HCT116 (cell line): Measurements from ENCODE around the gene ETNPPL. TPM values are rescaled to one million over a fixed set of nuclear protein-coding genes. Genes with fewer than 3 reads are reported as not detected.

Experiments used
- ATAC-seq: fragments of 200-7000 bp; cut with Tn5 transposase; 2 replicates; pipeline ENCODE4 v1.9.1; 2020; ENCODE audit warnings: mild to moderate bottlenecking, moderate library complexity
- BruUV-seq: library from RNA; stranded (reverse); fragments of 400-500 nt; replicated peaks from 2 replicates; lab custom pipeline; 2021; lab: Mats Ljungman, UMichigan
- CTCF ChIA-PET: fragments of 300-600 bp; sonication (Branson Sonifier 250); formaldehyde crosslinking; loops from one replicate; lab custom pipeline; 2021; ENCODE audit warnings: antibody characterized with exemption; lab: Charles Lee
- POLR2A ChIA-PET: fragments of 300-600, 350-600 bp; sonication (Branson Sonifier 250); formaldehyde crosslinking; loops from one replicate; lab custom pipeline; 2021; ENCODE audit warnings: antibody characterized with exemption; lab: Charles Lee
- RAD21 ChIA-PET, 2 experiments: fragments of 300-600 bp; sonication (Branson Sonifier 250); formaldehyde crosslinking; loops; one replicate each; lab custom pipeline; 2023; ENCODE audit warnings: low total read pairs in 2 of 2; ENCODE audit not compliant: uncharacterized antibody in 2 of 2, unreplicated experiment in 2 of 2, low non-redundant PET in 1 of 2; lab: Charles Lee
- DNase-seq: peaks from one replicate; pipeline ENCODE4 v3.0.0-alpha.2; 2010; ENCODE audit warnings: low read depth, low spot score
- H2AFZ ChIP-seq: fragments of 200-600 bp; shearing (Covaris generic), sonication (generic); 2 replicates; pipeline ENCODE4 v1.6.1; 2017; ENCODE audit warnings: low read depth, mixed run types, mixed read lengths, antibody characterized with exemption, low read length; ENCODE audit not compliant: poor library complexity, severe bottlenecking
- H3K27ac ChIP-seq: 2 replicates; pipeline ENCODE4 v1.5.1; 2012; ENCODE audit warnings: low read depth, low read length
- H3K27me3 ChIP-seq: fragments of 200-600 bp; sonication (generic); 2 replicates; pipeline ENCODE4 v1.6.1; 2016; ENCODE audit warnings: mixed run types, low read length, mixed read lengths; ENCODE audit not compliant: insufficient read depth
- H3K36me3 ChIP-seq, 2 experiments: fragments of 200-500 bp in 1 of 2; fragments of 200-600 bp in 1 of 2; sonication (Bioruptor generic) in 1 of 2; sonication (generic) in 1 of 2; 2 replicates each; pipeline versions ENCODE4 v1.5.1 to v1.6.1; 2014 to 2016; ENCODE audit warnings: low read length in 2 of 2, inconsistent platforms in 1 of 2, mixed read lengths in 1 of 2, mixed run types in 1 of 2; ENCODE audit not compliant: insufficient read depth in 2 of 2, control insufficient read depth in 1 of 2
- H3K4me1 ChIP-seq, 2 experiments: fragments of 200-600 bp in 1 of 2; sonication (generic) in 1 of 2; 2 replicates each; pipeline versions ENCODE4 v1.5.1 to v1.6.1; 2012 to 2017; ENCODE audit warnings: low read length in 2 of 2, inconsistent platforms in 1 of 2, mild to moderate bottlenecking in 1 of 2, mixed read lengths in 1 of 2, mixed run types in 1 of 2, moderate library complexity in 1 of 2; ENCODE audit not compliant: insufficient read depth in 2 of 2, control insufficient read depth in 1 of 2
- H3K4me2 ChIP-seq: fragments of 200-600 bp; sonication (generic); 2 replicates; pipeline ENCODE4 v1.6.1; 2017; ENCODE audit warnings: mixed run types, low read length, mixed read lengths
- H3K4me3 ChIP-seq, 2 experiments: fragments of 200-600 bp in 1 of 2; sonication (generic) in 1 of 2; replicated peaks in 1 of 2; 2 replicates each; pipeline ENCODE4 v1.5.1; 2011 to 2016; ENCODE audit warnings: low read length in 2 of 2, control low read depth in 1 of 2, low read depth in 1 of 2, mild to moderate bottlenecking in 1 of 2, mixed read lengths in 1 of 2, mixed run types in 1 of 2
- H3K79me2 ChIP-seq: fragments of 200-600 bp; sonication (generic); 2 replicates; pipeline ENCODE4 v1.6.1; 2017; ENCODE audit warnings: mild to moderate bottlenecking, mixed run types, low read length, moderate library complexity, mixed read lengths; ENCODE audit not compliant: insufficient read depth
- H3K9ac ChIP-seq: fragments of 200-600 bp; sonication (generic); 2 replicates; pipeline ENCODE4 v1.6.1; 2016; ENCODE audit warnings: low read length, mixed read lengths
- H3K9me2 ChIP-seq: fragments of 200-600 bp; sonication (generic), shearing (Covaris generic); 2 replicates; pipeline ENCODE4 v1.6.1; 2017; ENCODE audit warnings: mixed run types, mild to moderate bottlenecking, moderate library complexity; ENCODE audit not compliant: insufficient read depth
- H3K9me3 ChIP-seq, 2 experiments: fragments of 200-500 bp in 1 of 2; fragments of 200-600 bp in 1 of 2; sonication (Bioruptor generic) in 1 of 2; sonication (generic) in 1 of 2; 2 replicates each; pipeline ENCODE4 v1.6.1; 2014 to 2017; ENCODE audit warnings: low read length in 2 of 2, mixed read lengths in 2 of 2, inconsistent platforms in 1 of 2, low read depth in 1 of 2, mild to moderate bottlenecking in 1 of 2, mixed run types in 1 of 2, moderate library complexity in 1 of 2; ENCODE audit not compliant: control insufficient read depth in 1 of 2, insufficient read depth in 1 of 2
- H4K20me1 ChIP-seq: fragments of 200-600 bp; sonication (generic), shearing (Covaris generic); 2 replicates; pipeline ENCODE4 v1.6.1; 2017; ENCODE audit warnings: mixed run types, mild to moderate bottlenecking, moderate library complexity; ENCODE audit not compliant: insufficient read depth
- ATF3 ChIP-seq: IDR thresholded peaks from 2 replicates; pipeline ENCODE4 v1.6.1; 2012
- CBX3 ChIP-seq: IDR thresholded peaks from 2 replicates; pipeline ENCODE4 v1.6.1; 2012; ENCODE audit warnings: low read depth
- CEBPB ChIP-seq: IDR thresholded peaks from 2 replicates; pipeline ENCODE4 v1.6.1; 2012; ENCODE audit warnings: low read depth
- EGR1 ChIP-seq: IDR thresholded peaks from 2 replicates; pipeline ENCODE4 v1.6.1; 2012; ENCODE audit warnings: low read depth
- ELF1 ChIP-seq: IDR thresholded peaks from 2 replicates; pipeline ENCODE4 v1.6.1; 2012; ENCODE audit warnings: low read depth, borderline replicate concordance
- EZH2 ChIP-seq: fragments of 200-600 bp; sonication (generic); IDR thresholded peaks from 2 replicates; pipeline ENCODE4 v1.6.1; 2017; ENCODE audit warnings: antibody characterized with exemption, mixed run types
- EZH2phosphoT487 ChIP-seq: fragments of 200-600 bp; IDR thresholded peaks from 2 replicates; pipeline ENCODE4 v1.6.1; 2018; ENCODE audit warnings: antibody characterized with exemption, borderline replicate concordance
- FOSL1 ChIP-seq: IDR thresholded peaks from 2 replicates; pipeline ENCODE4 v1.6.1; 2012; ENCODE audit warnings: low read depth
- JUND ChIP-seq: IDR thresholded peaks from 2 replicates; pipeline ENCODE4 v1.6.1; 2012
- POLR2AphosphoS5 ChIP-seq: IDR thresholded peaks from 2 replicates; pipeline ENCODE4 v1.6.1; 2011; ENCODE audit warnings: mild to moderate bottlenecking, low read depth, low read length, moderate library complexity
- RAD21 ChIP-seq: IDR thresholded peaks from 2 replicates; pipeline ENCODE4 v1.6.1; 2012; ENCODE audit warnings: low read depth, mild to moderate bottlenecking
- SP1 ChIP-seq: IDR thresholded peaks from 2 replicates; pipeline ENCODE4 v1.6.1; 2012; ENCODE audit warnings: low read depth
- SRF ChIP-seq: IDR thresholded peaks from 2 replicates; pipeline ENCODE4 v1.6.1; 2012; ENCODE audit warnings: low read depth
- TCF7L2 ChIP-seq: IDR thresholded peaks from 2 replicates; pipeline ENCODE4 v1.7.0; 2011; ENCODE audit warnings: borderline replicate concordance, inconsistent platforms; ENCODE audit not compliant: insufficient read depth, insufficient read length; ENCODE audit errors: extremely low read depth
- YY1 ChIP-seq: IDR thresholded peaks from 2 replicates; pipeline ENCODE4 v1.6.1; 2011; ENCODE audit warnings: low read length, low read depth, moderate library complexity, mild to moderate bottlenecking; ENCODE audit not compliant: insufficient replicate concordance; ENCODE audit errors: extremely low read depth
- ZFX ChIP-seq: fragments of 450-650 bp; IDR thresholded peaks from 2 replicates; pipeline ENCODE4 v1.6.1; 2017
- ZNF274 ChIP-seq: fragments of 200-500 bp; sonication (Bioruptor generic); IDR thresholded peaks from 2 replicates; pipeline ENCODE4 v1.6.1; 2014; ENCODE audit warnings: mild to moderate bottlenecking, low read depth, low read length, inconsistent platforms
- intact Hi-C: fragments of 100-400 bp; cut with micrococcal nuclease; formaldehyde crosslinking; loops from 2 replicates; pipeline ENCODE4 v1.10.0; 2022
- total RNA-seq: library from RNA; stranded (reverse); gene quantifications from one replicate; pipeline ENCODE4 v1.2.1, GENCODE V29; 2021; ENCODE audit not compliant: unreplicated experiment
- TF ChIP-seq, protein P1 (sequence below): IDR thresholded peaks from 2 replicates; pipeline ENCODE4 v1.6.1; 2011; ENCODE audit warnings: mild to moderate bottlenecking, low read length, moderate library complexity; ENCODE audit not compliant: insufficient replicate concordance; ENCODE audit errors: extremely low read depth

The ETNPPL gene
- total RNA-seq, 1 experiment from 2014 or later = not detected

DNA sequence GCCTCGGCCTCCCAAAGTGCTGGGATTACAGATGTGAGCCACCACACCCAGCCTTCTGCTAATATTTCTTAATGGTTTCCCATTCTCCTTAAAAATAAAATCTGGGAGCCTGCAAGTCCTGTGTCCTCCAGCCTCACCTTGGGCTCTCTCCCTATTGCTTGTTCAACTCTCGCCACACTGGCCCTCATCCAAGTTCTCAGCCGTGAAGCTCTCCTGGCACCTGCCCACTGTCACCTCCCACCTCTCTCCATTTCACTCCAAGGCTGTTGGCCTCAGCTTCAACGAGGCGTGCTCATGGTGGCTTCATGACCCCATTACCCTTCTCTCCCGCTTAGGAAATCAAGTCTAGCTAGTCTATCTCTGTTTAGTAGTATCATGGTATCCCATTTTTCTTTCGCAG lies 9.5 kb upstream of the ETNPPL start:
- RAD21 ChIA-PET = no interaction called here
- Histone ChIP-seq H3K4me1 (no peaks in the 10 kb centered on the region), H3K4me3 (no peak overlapping the region), H3K9me2 (no peaks in the 10 kb centered on the region), H4K20me1 (no peaks in the 10 kb centered on the region), H2AFZ (no peak overlapping the region), H3K79me2 (no peaks in the 10 kb centered on the region), H3K4me2 (no peak overlapping the region), H3K27me3 (no peaks in the 10 kb centered on the region), H3K9me3 (no peaks in the 10 kb centered on the region), H3K36me3 (no peaks in the 10 kb centered on the region), H3K27ac (no peak overlapping the region), H3K9ac (no peak overlapping the region)
- CTCF ChIA-PET = no interaction called here
- no peak for DNase-seq
- POLR2A ChIA-PET = no interaction called here
- intact Hi-C loops = no loop called here
- ATAC-seq = no peak
- TF ChIP-seq JUND = no peak
- TF ChIP-seq TCF7L2 = no peak
- no peak for TF ChIP-seq ATF3
- TF ChIP-seq FOSL1 = no peak
- TF ChIP-seq EGR1 = no peak
- no peak for TF ChIP-seq POLR2AphosphoS5
- TF ChIP-seq ZNF274 = no peak
- no TSS peak for BruUV-seq

- Histone ChIP-seq H3K9me2 (no peaks in the 10 kb centered on the region), H3K9ac (no peak overlapping the region), H3K4me1 (no peaks in the 10 kb centered on the region), H3K27me3 (no peaks in the 10 kb centered on the region), H2AFZ (no peak overlapping the region), H3K4me3 (no peak overlapping the region), H3K36me3 (no peaks in the 10 kb centered on the region), H3K4me2 (no peak overlapping the region), H3K79me2 (no peaks in the 10 kb centered on the region), H4K20me1 (no peaks in the 10 kb centered on the region), H3K9me3 (no peaks in the 10 kb centered on the region), H3K27ac (no peak overlapping the region)
- ChIA-PET POLR2A (no interaction called here), RAD21 (no interaction called here), CTCF (no interaction called here)
- DNase-seq (no peak), ATAC-seq (no peak)
- intact Hi-C loops = no loop called here
- no TSS peak for BruUV-seq
- no peak for TF ChIP-seq ATF3
- TF ChIP-seq SRF = no peak
- TF ChIP-seq CEBPB = no peak
- no peak for TF ChIP-seq CBX3
- TF ChIP-seq YY1 = no peak
- no peak for TF ChIP-seq RAD21
- TF ChIP-seq, protein P1, sequence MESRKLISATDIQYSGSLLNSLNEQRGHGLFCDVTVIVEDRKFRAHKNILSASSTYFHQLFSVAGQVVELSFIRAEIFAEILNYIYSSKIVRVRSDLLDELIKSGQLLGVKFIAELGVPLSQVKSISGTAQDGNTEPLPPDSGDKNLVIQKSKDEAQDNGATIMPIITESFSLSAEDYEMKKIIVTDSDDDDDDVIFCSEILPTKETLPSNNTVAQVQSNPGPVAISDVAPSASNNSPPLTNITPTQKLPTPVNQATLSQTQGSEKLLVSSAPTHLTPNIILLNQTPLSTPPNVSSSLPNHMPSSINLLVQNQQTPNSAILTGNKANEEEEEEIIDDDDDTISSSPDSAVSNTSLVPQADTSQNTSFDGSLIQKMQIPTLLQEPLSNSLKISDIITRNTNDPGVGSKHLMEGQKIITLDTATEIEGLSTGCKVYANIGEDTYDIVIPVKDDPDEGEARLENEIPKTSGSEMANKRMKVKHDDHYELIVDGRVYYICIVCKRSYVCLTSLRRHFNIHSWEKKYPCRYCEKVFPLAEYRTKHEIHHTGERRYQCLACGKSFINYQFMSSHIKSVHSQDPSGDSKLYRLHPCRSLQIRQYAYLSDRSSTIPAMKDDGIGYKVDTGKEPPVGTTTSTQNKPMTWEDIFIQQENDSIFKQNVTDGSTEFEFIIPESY = no peak
- TF ChIP-seq ZFX = no peak
- no peak for TF ChIP-seq TCF7L2
- no peak for TF ChIP-seq SP1
- no peak for TF ChIP-seq EZH2
- no peak for TF ChIP-seq JUND
- no peak for TF ChIP-seq POLR2AphosphoS5
- no peak for TF ChIP-seq ZNF274
- TF ChIP-seq ELF1 = no peak
- TF ChIP-seq EZH2phosphoT487 = no peak
Measured at GRCh38 chr4:108766058-108766457, 3.2 kb upstream of the ETNPPL start.
